Upper lobe of left lung (tissue), 4 donors: ENCODE measurements around the gene ROBO1.

Source experiments
- EP300 ChIP-seq, 4 donors: sonication (generic); formaldehyde crosslinking; IDR thresholded peaks; one replicate each; pipeline ENCODE4 v1.5.1; 2017; ENCODE audit warnings: antibody characterized with exemption in 4 of 4, control low read depth in 2 of 4
- POLR2A ChIP-seq, 4 donors: fragments of 450-650 bp; IDR thresholded peaks; one replicate each; pipeline ENCODE4 v1.5.1; 2016 to 2017; ENCODE audit warnings: antibody characterized with exemption in 4 of 4, mild to moderate bottlenecking in 2 of 4
- POLR2AphosphoS5 ChIP-seq, 2 donors: sonication (generic); formaldehyde crosslinking; IDR thresholded peaks; one replicate each; pipeline ENCODE4 v1.5.1; 2017; ENCODE audit warnings: antibody characterized with exemption in 2 of 2
- TF ChIP-seq, protein P1 (sequence below), 6 experiments: fragments of 450-650 bp in 4 of 6; fragments of 200-600 bp in 2 of 6; sonication (generic) in 2 of 6; IDR thresholded peaks; one replicate each; pipeline ENCODE4 v1.5.1; 2016 to 2019; ENCODE audit warnings: antibody characterized with exemption in 6 of 6

DNA sequence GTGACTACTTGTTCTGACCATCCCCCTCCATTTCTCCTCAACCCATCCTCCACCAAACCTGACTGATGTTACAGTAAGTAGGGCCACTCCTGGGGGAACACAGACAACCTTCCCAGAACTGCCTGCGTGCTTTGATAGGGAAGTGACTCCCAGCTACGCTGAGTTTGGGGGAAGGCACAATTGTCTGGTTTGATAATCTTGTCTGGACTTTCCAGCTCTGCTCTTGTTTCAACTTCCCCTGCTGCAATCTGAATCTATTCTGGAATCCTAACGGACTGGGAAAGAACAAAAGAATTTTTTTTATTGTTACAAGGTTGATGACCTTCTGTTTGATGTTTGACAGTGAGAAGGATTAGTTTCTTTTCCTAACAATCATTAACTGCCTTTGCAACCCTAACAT, 895.6 kb downstream of the ROBO1 start:
- TF ChIP-seq, protein P1, sequence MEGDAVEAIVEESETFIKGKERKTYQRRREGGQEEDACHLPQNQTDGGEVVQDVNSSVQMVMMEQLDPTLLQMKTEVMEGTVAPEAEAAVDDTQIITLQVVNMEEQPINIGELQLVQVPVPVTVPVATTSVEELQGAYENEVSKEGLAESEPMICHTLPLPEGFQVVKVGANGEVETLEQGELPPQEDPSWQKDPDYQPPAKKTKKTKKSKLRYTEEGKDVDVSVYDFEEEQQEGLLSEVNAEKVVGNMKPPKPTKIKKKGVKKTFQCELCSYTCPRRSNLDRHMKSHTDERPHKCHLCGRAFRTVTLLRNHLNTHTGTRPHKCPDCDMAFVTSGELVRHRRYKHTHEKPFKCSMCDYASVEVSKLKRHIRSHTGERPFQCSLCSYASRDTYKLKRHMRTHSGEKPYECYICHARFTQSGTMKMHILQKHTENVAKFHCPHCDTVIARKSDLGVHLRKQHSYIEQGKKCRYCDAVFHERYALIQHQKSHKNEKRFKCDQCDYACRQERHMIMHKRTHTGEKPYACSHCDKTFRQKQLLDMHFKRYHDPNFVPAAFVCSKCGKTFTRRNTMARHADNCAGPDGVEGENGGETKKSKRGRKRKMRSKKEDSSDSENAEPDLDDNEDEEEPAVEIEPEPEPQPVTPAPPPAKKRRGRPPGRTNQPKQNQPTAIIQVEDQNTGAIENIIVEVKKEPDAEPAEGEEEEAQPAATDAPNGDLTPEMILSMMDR (IDR thresholded peaks at IDR 0.05): no peak
- TF ChIP-seq POLR2AphosphoS5 (IDR thresholded peaks at IDR 0.05): no peak
- no peak for TF ChIP-seq EP300 (IDR thresholded peaks at IDR 0.05)
- TF ChIP-seq POLR2A (IDR thresholded peaks at IDR 0.05): no peak
